Progenitor cell of endocrine pancreas (in vitro differentiated cells): ENCODE measurements around the gene USP48. TPM values are rescaled to one million over a fixed set of nuclear protein-coding genes. Genes with fewer than 3 reads are reported as not detected.

Source experiments
- DNase-seq: peaks from one replicate; pipeline ENCODE4 v3.0.0; 2021; ENCODE audit warnings: low spot score; ENCODE audit not compliant: unreplicated experiment
- H3K27ac Mint-ChIP-seq: 2 replicates; pipeline ENCODE4 v1.8.0; 2021; ENCODE audit warnings: mild to moderate bottlenecking, moderate library complexity, mixed read lengths
- H3K27me3 Mint-ChIP-seq: 2 replicates; pipeline ENCODE4 v1.8.0; 2021; ENCODE audit warnings: mixed read lengths
- H3K36me3 Mint-ChIP-seq: 2 replicates; pipeline ENCODE4 v1.8.0; 2022; ENCODE audit warnings: mixed read lengths; ENCODE audit not compliant: insufficient read depth
- H3K4me1 Mint-ChIP-seq: 2 replicates; pipeline ENCODE4 v1.8.0; 2021; ENCODE audit warnings: low read depth, mixed read lengths
- H3K4me3 Mint-ChIP-seq: 2 replicates; pipeline ENCODE4 v1.8.0; 2021; ENCODE audit warnings: low read depth, mild to moderate bottlenecking, moderate library complexity, mixed read lengths
- H3K9me3 Mint-ChIP-seq: 2 replicates; pipeline ENCODE4 v1.8.0; 2021; ENCODE audit warnings: low read depth, mixed read lengths
- CTCF ChIP-seq: fragments of 200-600 bp; sonication (generic); IDR thresholded peaks from one replicate; pipeline ENCODE4 v1.5.0; 2021; ENCODE audit warnings: antibody characterized with exemption, mild to moderate bottlenecking; ENCODE audit not compliant: unreplicated experiment
- total RNA-seq: library from RNA; stranded (reverse); gene quantifications from 2 replicates; pipeline ENCODE4 v1.2.1, GENCODE V29; 2021

USP48 gene
- total RNA-seq, 1 donor from 2014 or later = 77.3 TPM

GRCh38 chr1:21655259-21655658 lies 127.7 kb downstream of the USP48 start:
- peaks cover 43% of the 10 kb centered on the region for H3K27me3 Mint-ChIP-seq

GRCh38 chr1:21654209-21654608 lies 128.7 kb downstream of the USP48 start:
- H3K4me3 Mint-ChIP-seq = no peak overlapping the region

More at GRCh38 chr1:21655259-21655658, 127.7 kb downstream of the USP48 start:
- Mint-ChIP-seq H3K9me3 (no peaks in the 10 kb centered on the region), H3K36me3 (no peaks in the 10 kb centered on the region), H3K27ac (no peak overlapping the region), H3K4me3 (no peak overlapping the region), H3K4me1 (peaks cover 7% of the 10 kb centered on the region)
- no peak for DNase-seq
- no peak for TF ChIP-seq CTCF

GRCh38 chr1:21653744-21654100 lies 129.2 kb downstream of the USP48 start:
- Mint-ChIP-seq H3K9me3 (no peaks in the 10 kb centered on the region), H3K36me3 (no peaks in the 10 kb centered on the region), H3K27me3 (peaks cover 44% of the 10 kb centered on the region), H3K4me1 (peaks cover 7% of the 10 kb centered on the region), H3K4me3 (no peak overlapping the region), H3K27ac (no peak overlapping the region)
- no peak for DNase-seq
- TF ChIP-seq CTCF = no peak

More at GRCh38 chr1:21654209-21654608, 128.7 kb downstream of the USP48 start:
- H3K9me3 Mint-ChIP-seq = no peaks in the 10 kb centered on the region
- DNase-seq = no peak
- no peak for TF ChIP-seq CTCF
- H3K27me3 Mint-ChIP-seq = peaks cover 41% of the 10 kb centered on the region
- H3K27ac Mint-ChIP-seq = no peak overlapping the region
- no peaks in the 10 kb centered on the region for H3K36me3 Mint-ChIP-seq
- H3K4me1 Mint-ChIP-seq = peaks cover 7% of the 10 kb centered on the region

GRCh38 chr1:21652937-21653743 lies 129.8 kb downstream of the USP48 start:
- TF ChIP-seq CTCF = no peak
- peaks cover 44% of the 10 kb centered on the region for H3K27me3 Mint-ChIP-seq
- no peak overlapping the region for H3K27ac Mint-ChIP-seq
- H3K36me3 Mint-ChIP-seq = no peaks in the 10 kb centered on the region
- H3K4me1 Mint-ChIP-seq = peaks cover 7% of the 10 kb centered on the region
- H3K9me3 Mint-ChIP-seq = no peaks in the 10 kb centered on the region
- no peak for DNase-seq
- H3K4me3 Mint-ChIP-seq = no peak overlapping the region

GRCh38 chr1:21652101-21652936 lies 130.6 kb downstream of the USP48 start:
- H3K4me3 Mint-ChIP-seq = peak overlapping the region; percentile 68
- H3K27ac Mint-ChIP-seq = no peak overlapping the region
- H3K4me1 Mint-ChIP-seq = peaks cover 7% of the 10 kb centered on the region
- no peak for TF ChIP-seq CTCF
- peaks cover 44% of the 10 kb centered on the region for H3K27me3 Mint-ChIP-seq
- H3K36me3 Mint-ChIP-seq = no peaks in the 10 kb centered on the region
- no peak for DNase-seq
- H3K9me3 Mint-ChIP-seq = no peaks in the 10 kb centered on the region
